Lower leg skin (tissue), 3 donors: ENCODE data around the gene NLE1.

Source experiments
- CTCF ChIP-seq, 3 donors: fragments of 450-650 bp; IDR thresholded peaks; one replicate each; pipeline ENCODE4 v1.5.1; 2016; ENCODE audit warnings: antibody characterized with exemption in 3 of 3, mild to moderate bottlenecking in 3 of 3, moderate library complexity in 2 of 3
- POLR2A ChIP-seq, 2 donors: fragments of 450-650 bp; IDR thresholded peaks; one replicate each; pipeline ENCODE4 v1.6.1; 2016 to 2017; ENCODE audit warnings: antibody characterized with exemption in 2 of 2, mild to moderate bottlenecking in 1 of 2, moderate library complexity in 1 of 2

- no peak for TF ChIP-seq CTCF (IDR thresholded peaks at IDR 0.05)
- TF ChIP-seq POLR2A (IDR thresholded peaks at IDR 0.05): no peak
These were observed 7.8 kb upstream of the NLE1 start for GRCh38 chr17:35149941-35150340.
